GM12892 (cell line): Measurements from ENCODE around the gene PON1.

Source experiments
- POLR2A ChIP-seq: IDR thresholded peaks from 2 replicates; pipeline ENCODE4 v1.6.1; 2011; ENCODE audit warnings: low read depth, low read length, control low read depth
- POLR2AphosphoS5 ChIP-seq: IDR thresholded peaks from 2 replicates; pipeline ENCODE4 v1.6.1; 2011; ENCODE audit warnings: low read depth, low read length, control low read depth

GRCh38 chr7:95296456-95296855, 27.9 kb downstream of the PON1 start:
- no peak for TF ChIP-seq POLR2A
- no peak for TF ChIP-seq POLR2AphosphoS5
